T-helper 2 cell (primary cell): ENCODE results near the gene PGRMC2.

Experiments
- DNase-seq, 5 experiments: peaks; one replicate each; pipeline versions ENCODE4 v3.0.0 to v3.0.0-alpha.2; 2012 to 2022

The PGRMC2 gene

GRCh38 chr4:128298852-128299251 is 11.2 kb upstream of the PGRMC2 start:
- peak in 1 of 5 experiments; percentile 21 for DNase-seq

GRCh38 chr4:128298146-128298758 is 10.6 kb upstream of the PGRMC2 start:
- DNase-seq: no peak

- no peak for DNase-seq
These were observed 7.6 kb upstream of the PGRMC2 start for GRCh38 chr4:128295255-128295654.

GRCh38 chr4:128294464-128294863 is 6.9 kb upstream of the PGRMC2 start:
- DNase-seq: no peak

- DNase-seq: no peak
These were observed 4.7 kb upstream of the PGRMC2 start for GRCh38 chr4:128292349-128292748.

GRCh38 chr4:128291096-128291495 is 3.5 kb upstream of the PGRMC2 start:
- no peak for DNase-seq

- DNase-seq: no peak
These were observed 2.9 kb upstream of the PGRMC2 start for GRCh38 chr4:128290526-128290925.

- DNase-seq: no peak
These were observed 2.0 kb upstream of the PGRMC2 start for GRCh38 chr4:128289523-128290158.

GRCh38 chr4:128288689-128289106 is 1.1 kb upstream of the PGRMC2 start:
- peak in 3 of 5 experiments; percentile 13 to 73 (median 71) for DNase-seq

GRCh38 chr4:128287871-128288688 is 467 bp upstream of the PGRMC2 start:
- peak; percentile 98 to 100 (median 99) for DNase-seq

GRCh38 chr4:128286474-128287058 is 1.0 kb downstream of the PGRMC2 start:
- DNase-seq: peak in 3 of 5 experiments; percentile 7 to 76 (median 33)

- DNase-seq: no peak
These were observed 2.3 kb downstream of the PGRMC2 start for GRCh38 chr4:128285085-128285997.

GRCh38 chr4:128284317-128284716 is 3.3 kb downstream of the PGRMC2 start:
- no peak for DNase-seq

- DNase-seq: no peak
These were observed 4.5 kb downstream of the PGRMC2 start for GRCh38 chr4:128283071-128283470.

GRCh38 chr4:128282516-128282915 is 5.1 kb downstream of the PGRMC2 start:
- DNase-seq: no peak

GRCh38 chr4:128281354-128281753 is 6.3 kb downstream of the PGRMC2 start:
- DNase-seq: no peak

- no peak for DNase-seq
These were observed 7.9 kb downstream of the PGRMC2 start for GRCh38 chr4:128279624-128280225.

- no peak for DNase-seq
These were observed 9.8 kb downstream of the PGRMC2 start for GRCh38 chr4:128277856-128278255.

- DNase-seq: no peak
These were observed 12.3 kb downstream of the PGRMC2 start for GRCh38 chr4:128275346-128275745.

- no peak for DNase-seq
These were observed 16.1 kb downstream of the PGRMC2 start for GRCh38 chr4:128271551-128271950.

GRCh38 chr4:128268970-128269369 is 18.6 kb downstream of the PGRMC2 start:
- DNase-seq: no peak

- no peak for DNase-seq
These were observed 19.9 kb downstream of the PGRMC2 start for GRCh38 chr4:128267745-128268144.
